BLaER1 (cell line): ENCODE measurements around the gene AMFR.

Source experiments
- H3K27ac ChIP-seq: shearing (Covaris generic); formaldehyde crosslinking; 2 replicates; pipeline ENCODE4 v1.8.1; 2022
- H3K27me3 ChIP-seq: shearing (Covaris generic); formaldehyde crosslinking; 2 replicates; pipeline ENCODE4 v1.8.1; 2022
- H3K36me3 ChIP-seq: shearing (Covaris generic); formaldehyde crosslinking; 2 replicates; pipeline ENCODE4 v1.8.1; 2022
- H3K4me1 ChIP-seq: shearing (Covaris generic); formaldehyde crosslinking; 2 replicates; pipeline ENCODE4 v1.8.1; 2022
- H3K4me2 ChIP-seq: shearing (Covaris generic); formaldehyde crosslinking; 2 replicates; pipeline ENCODE4 v1.8.1; 2022
- H3K4me3 ChIP-seq: shearing (Covaris generic); formaldehyde crosslinking; 2 replicates; pipeline ENCODE4 v1.8.1; 2022
- H3K9ac ChIP-seq: shearing (Covaris generic); formaldehyde crosslinking; 2 replicates; pipeline ENCODE4 v1.8.1; 2022
- H3K9me3 ChIP-seq: shearing (Covaris generic); formaldehyde crosslinking; 2 replicates; pipeline ENCODE4 v1.8.1; 2022
- H4K20me1 ChIP-seq: shearing (Covaris generic); formaldehyde crosslinking; 2 replicates; pipeline ENCODE4 v1.8.1; 2022
- Cebpa-rat ChIP-seq: shearing (Covaris generic); IDR thresholded peaks from 2 replicates; pipeline ENCODE4 v1.8.1; 2022

The AMFR gene

GRCh38 chr16:56337131-56337857 is 88.1 kb downstream of the AMFR start:
- H3K36me3 ChIP-seq, result no peaks in the 10 kb centered on the region
- peak; percentile 62 for TF ChIP-seq Cebpa-rat
- H3K27ac ChIP-seq, result peak overlapping the region; percentile 64
- no peaks in the 10 kb centered on the region for H3K9me3 ChIP-seq
- H3K9ac ChIP-seq, result peak overlapping the region; percentile 50; the same call in 1 of the 2 replicates
- peak overlapping the region; percentile 38; the same call in 1 of the 2 replicates for H3K4me3 ChIP-seq
- H3K4me1 ChIP-seq, result peaks cover 64% of the 10 kb centered on the region
- no peaks in the 10 kb centered on the region for H3K27me3 ChIP-seq
- no peaks in the 10 kb centered on the region for H4K20me1 ChIP-seq
- H3K4me2 ChIP-seq, result peak overlapping the region; percentile 89

- TF ChIP-seq Cebpa-rat, result no peak
- H3K36me3 ChIP-seq, result no peaks in the 10 kb centered on the region
- peak overlapping the region; percentile 50; the same call in 1 of the 2 replicates for H3K9ac ChIP-seq
- H3K4me3 ChIP-seq, result no peak overlapping the region
- peaks cover 70% of the 10 kb centered on the region for H3K4me1 ChIP-seq
- no peaks in the 10 kb centered on the region for H3K27me3 ChIP-seq
- peak overlapping the region; percentile 64; the same call in 1 of the 2 replicates for H3K27ac ChIP-seq
- no peaks in the 10 kb centered on the region for H3K9me3 ChIP-seq
- H3K4me2 ChIP-seq, result peak overlapping the region; percentile 89
- no peaks in the 10 kb centered on the region for H4K20me1 ChIP-seq
Observed at GRCh38 chr16:56336711-56337110, 88.6 kb downstream of the AMFR start.

DNA sequence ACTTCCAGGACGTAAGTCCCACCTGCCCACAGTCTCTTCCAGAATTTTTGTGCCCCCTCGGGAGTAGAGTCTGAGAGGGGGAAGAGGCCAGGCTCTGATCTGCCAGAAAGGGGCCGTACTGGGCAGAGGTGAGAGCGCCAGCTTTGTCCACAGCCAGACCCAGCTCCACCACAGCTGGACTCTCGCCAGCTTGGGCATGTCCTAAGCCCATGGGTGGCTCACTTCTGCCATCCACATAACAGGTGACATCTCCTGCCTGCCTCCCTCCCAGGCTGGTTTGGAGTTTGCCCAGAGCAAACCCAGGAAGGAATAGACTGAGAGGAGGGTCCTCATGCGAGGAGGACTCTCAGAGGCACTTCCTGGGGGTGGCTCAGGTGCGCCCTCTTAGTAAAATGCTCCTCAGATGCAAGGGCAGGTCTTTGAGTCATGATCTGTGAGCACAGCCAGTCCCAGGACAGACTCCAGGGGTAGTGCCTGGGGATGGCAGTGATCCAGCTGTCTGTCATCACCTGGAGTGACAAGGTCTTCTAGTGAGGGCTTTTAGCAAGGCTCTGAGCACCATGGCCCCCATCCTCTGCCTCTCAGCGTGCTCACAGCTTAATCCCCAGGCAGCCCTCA is 89.2 kb downstream of the AMFR start:
- H3K4me2 ChIP-seq, result peak overlapping the region; percentile 89
- peaks cover 74% of the 10 kb centered on the region for H3K4me1 ChIP-seq

GRCh38 chr16:56334761-56335160 is 90.6 kb downstream of the AMFR start:
- Histone ChIP-seq H3K4me1 (peaks cover 83% of the 10 kb centered on the region), H3K36me3 (no peaks in the 10 kb centered on the region), H3K4me2 (0 out of 2 replicates have a peak overlapping the region, but pooled peaks have one; percentile 89), H4K20me1 (no peaks in the 10 kb centered on the region), H3K9me3 (no peaks in the 10 kb centered on the region), H3K4me3 (no peak overlapping the region), H3K27ac (no peak overlapping the region), H3K9ac (no peak overlapping the region), H3K27me3 (no peaks in the 10 kb centered on the region)
- no peak for TF ChIP-seq Cebpa-rat

More for the DNA sequence above, 89.2 kb downstream of the AMFR start:
- no peaks in the 10 kb centered on the region for H3K36me3 ChIP-seq
- H3K27me3 ChIP-seq, result no peaks in the 10 kb centered on the region
- H3K9me3 ChIP-seq, result no peaks in the 10 kb centered on the region
- no peak overlapping the region for H3K4me3 ChIP-seq
- TF ChIP-seq Cebpa-rat, result no peak
- H3K9ac ChIP-seq, result no peak overlapping the region; the same call in 1 of the 2 replicates
- no peaks in the 10 kb centered on the region for H4K20me1 ChIP-seq
- H3K27ac ChIP-seq, result peak overlapping the region; percentile 64; the same call in 1 of the 2 replicates

- H3K9me3 ChIP-seq, result no peaks in the 10 kb centered on the region
- no peak overlapping the region for H3K4me2 ChIP-seq
- H4K20me1 ChIP-seq, result no peaks in the 10 kb centered on the region
- no peak overlapping the region for H3K4me3 ChIP-seq
- H3K9ac ChIP-seq, result no peak overlapping the region
- no peaks in the 10 kb centered on the region for H3K36me3 ChIP-seq
- H3K27me3 ChIP-seq, result no peaks in the 10 kb centered on the region
- H3K4me1 ChIP-seq, result peaks cover 70% of the 10 kb centered on the region
- no peak overlapping the region for H3K27ac ChIP-seq
- no peak for TF ChIP-seq Cebpa-rat
Observed at GRCh38 chr16:56332464-56333079, 92.8 kb downstream of the AMFR start.

GRCh38 chr16:56331915-56332314 is 93.4 kb downstream of the AMFR start:
- Histone ChIP-seq H3K27ac (0 out of 2 replicates have a peak overlapping the region, but pooled peaks have one; percentile 50), H3K4me3 (no peak overlapping the region), H3K4me2 (0 out of 2 replicates have a peak overlapping the region, but pooled peaks have one; percentile 7), H3K36me3 (no peaks in the 10 kb centered on the region), H3K27me3 (no peaks in the 10 kb centered on the region), H4K20me1 (no peaks in the 10 kb centered on the region), H3K9me3 (no peaks in the 10 kb centered on the region), H3K9ac (no peak overlapping the region), H3K4me1 (peaks cover 70% of the 10 kb centered on the region)
- no peak for TF ChIP-seq Cebpa-rat

DNA sequence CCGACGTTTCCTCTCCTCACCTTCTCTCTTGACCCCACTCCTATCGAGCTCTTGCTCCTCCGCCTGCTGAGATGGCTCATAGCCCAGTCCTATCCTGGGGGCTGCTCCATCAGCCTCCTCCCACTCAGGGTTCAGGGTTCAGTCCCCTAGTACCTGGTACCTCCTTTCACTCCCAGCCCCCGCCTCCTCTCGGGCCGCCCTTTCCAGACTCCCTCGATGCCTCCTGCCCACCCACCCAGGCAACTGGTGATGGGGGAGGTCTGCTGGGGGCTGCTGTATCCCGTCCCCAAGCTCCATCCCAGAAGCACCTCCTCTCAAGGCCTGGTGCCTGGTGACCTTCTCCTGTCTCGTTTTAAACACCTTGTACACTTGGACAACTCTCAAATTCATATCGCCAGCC is 93.9 kb downstream of the AMFR start:
- H3K36me3 ChIP-seq, result no peaks in the 10 kb centered on the region
- H3K4me2 ChIP-seq, result peak overlapping the region; percentile 75
- H3K27me3 ChIP-seq, result no peaks in the 10 kb centered on the region
- no peak overlapping the region for H3K4me3 ChIP-seq
- no peak overlapping the region for H3K9ac ChIP-seq
- no peaks in the 10 kb centered on the region for H4K20me1 ChIP-seq
- H3K27ac ChIP-seq, result peak overlapping the region; percentile 50; the same call in 1 of the 2 replicates
- no peaks in the 10 kb centered on the region for H3K9me3 ChIP-seq
- TF ChIP-seq Cebpa-rat, result no peak
- peaks cover 70% of the 10 kb centered on the region for H3K4me1 ChIP-seq

DNA sequence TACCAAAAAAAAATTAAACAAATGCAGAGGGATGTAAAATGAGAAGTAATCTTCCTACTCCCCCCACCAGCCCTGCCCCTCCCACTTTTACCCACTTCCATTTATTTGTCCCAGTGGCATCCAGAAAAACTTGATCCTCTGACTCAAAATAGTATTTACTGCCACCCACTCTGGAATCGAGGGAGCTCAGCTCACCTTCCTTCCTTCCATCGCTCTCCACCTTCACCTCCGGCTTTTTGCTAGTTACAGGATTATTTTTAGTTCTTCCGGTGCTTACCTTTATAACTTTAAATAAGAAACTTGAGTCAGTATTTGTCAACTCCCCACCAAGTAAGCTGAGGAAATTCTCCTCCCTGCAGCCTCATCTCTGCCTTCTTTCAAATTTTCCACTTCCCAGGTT is 94.9 kb downstream of the AMFR start:
- H3K4me1 ChIP-seq, result peaks cover 69% of the 10 kb centered on the region
- no peak overlapping the region for H3K4me3 ChIP-seq
- no peaks in the 10 kb centered on the region for H3K9me3 ChIP-seq
- H3K27ac ChIP-seq, result peak overlapping the region; percentile 50; the same call in 1 of the 2 replicates
- H3K27me3 ChIP-seq, result no peaks in the 10 kb centered on the region
- H3K9ac ChIP-seq, result no peak overlapping the region
- H4K20me1 ChIP-seq, result no peaks in the 10 kb centered on the region
- no peaks in the 10 kb centered on the region for H3K36me3 ChIP-seq
- peak overlapping the region; percentile 75 for H3K4me2 ChIP-seq
- TF ChIP-seq Cebpa-rat, result no peak

- Histone ChIP-seq H3K27ac (no peak overlapping the region), H3K4me3 (no peak overlapping the region), H3K36me3 (no peaks in the 10 kb centered on the region), H3K4me2 (no peak overlapping the region), H3K9ac (no peak overlapping the region), H4K20me1 (no peaks in the 10 kb centered on the region), H3K9me3 (no peaks in the 10 kb centered on the region), H3K4me1 (peaks cover 63% of the 10 kb centered on the region), H3K27me3 (no peaks in the 10 kb centered on the region)
- TF ChIP-seq Cebpa-rat, result no peak
Observed at GRCh38 chr16:56329887-56330286, 95.5 kb downstream of the AMFR start.
